ENCODE measurements around the gene POLR2A. TPM values are rescaled to one million over a fixed set of nuclear protein-coding genes. Genes with fewer than 3 reads are reported as not detected.
"Not testable (repeated sequence)": the region's sequence is repeated elsewhere in the genome, so short reads cannot be mapped to it uniquely, and the experiment has no call there.

The POLR2A gene
- total RNA-seq, 1 donor from 2014 or later, result 175 TPM

DNA sequence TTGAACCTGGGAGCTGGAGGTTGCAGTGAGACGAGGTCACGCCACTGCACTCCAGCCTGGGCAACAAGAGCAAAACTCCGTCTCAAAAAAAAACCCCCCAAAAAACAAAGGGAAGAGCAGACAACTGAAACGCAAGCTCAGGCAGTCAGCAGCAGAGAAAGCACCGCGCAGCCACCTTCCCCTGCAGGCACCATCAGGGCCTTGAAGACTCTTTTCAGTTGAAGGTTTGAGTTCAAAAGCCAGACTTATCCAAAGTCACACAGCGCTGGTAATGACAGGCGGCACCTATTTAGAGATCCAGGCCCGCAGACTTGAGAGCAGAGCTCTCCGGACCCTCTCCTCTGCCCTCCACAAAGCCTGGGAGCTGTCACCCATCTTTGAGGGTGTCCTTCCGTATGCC, 15.9 kb upstream of the POLR2A start:
- peaks cover 6% of the 10 kb centered on the region for H3K4me1 Mint-ChIP-seq (ENCODE audit: unreplicated experiment)
- TF ChIP-seq, protein P1, sequence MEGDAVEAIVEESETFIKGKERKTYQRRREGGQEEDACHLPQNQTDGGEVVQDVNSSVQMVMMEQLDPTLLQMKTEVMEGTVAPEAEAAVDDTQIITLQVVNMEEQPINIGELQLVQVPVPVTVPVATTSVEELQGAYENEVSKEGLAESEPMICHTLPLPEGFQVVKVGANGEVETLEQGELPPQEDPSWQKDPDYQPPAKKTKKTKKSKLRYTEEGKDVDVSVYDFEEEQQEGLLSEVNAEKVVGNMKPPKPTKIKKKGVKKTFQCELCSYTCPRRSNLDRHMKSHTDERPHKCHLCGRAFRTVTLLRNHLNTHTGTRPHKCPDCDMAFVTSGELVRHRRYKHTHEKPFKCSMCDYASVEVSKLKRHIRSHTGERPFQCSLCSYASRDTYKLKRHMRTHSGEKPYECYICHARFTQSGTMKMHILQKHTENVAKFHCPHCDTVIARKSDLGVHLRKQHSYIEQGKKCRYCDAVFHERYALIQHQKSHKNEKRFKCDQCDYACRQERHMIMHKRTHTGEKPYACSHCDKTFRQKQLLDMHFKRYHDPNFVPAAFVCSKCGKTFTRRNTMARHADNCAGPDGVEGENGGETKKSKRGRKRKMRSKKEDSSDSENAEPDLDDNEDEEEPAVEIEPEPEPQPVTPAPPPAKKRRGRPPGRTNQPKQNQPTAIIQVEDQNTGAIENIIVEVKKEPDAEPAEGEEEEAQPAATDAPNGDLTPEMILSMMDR (conservative IDR thresholded peaks at IDR 0.05), result no peak
- H3K36me3 Mint-ChIP-seq, result no peaks in the 10 kb centered on the region
- H3K27ac Mint-ChIP-seq, result peak overlapping the region; percentile 39
- no peak for DNase-seq (ENCODE audit: extremely low spot score, unreplicated experiment)
- no peak overlapping the region for H3K4me3 Mint-ChIP-seq
- no peaks in the 10 kb centered on the region for H3K9me3 Mint-ChIP-seq
- H3K27me3 Mint-ChIP-seq, result no peaks in the 10 kb centered on the region

DNA sequence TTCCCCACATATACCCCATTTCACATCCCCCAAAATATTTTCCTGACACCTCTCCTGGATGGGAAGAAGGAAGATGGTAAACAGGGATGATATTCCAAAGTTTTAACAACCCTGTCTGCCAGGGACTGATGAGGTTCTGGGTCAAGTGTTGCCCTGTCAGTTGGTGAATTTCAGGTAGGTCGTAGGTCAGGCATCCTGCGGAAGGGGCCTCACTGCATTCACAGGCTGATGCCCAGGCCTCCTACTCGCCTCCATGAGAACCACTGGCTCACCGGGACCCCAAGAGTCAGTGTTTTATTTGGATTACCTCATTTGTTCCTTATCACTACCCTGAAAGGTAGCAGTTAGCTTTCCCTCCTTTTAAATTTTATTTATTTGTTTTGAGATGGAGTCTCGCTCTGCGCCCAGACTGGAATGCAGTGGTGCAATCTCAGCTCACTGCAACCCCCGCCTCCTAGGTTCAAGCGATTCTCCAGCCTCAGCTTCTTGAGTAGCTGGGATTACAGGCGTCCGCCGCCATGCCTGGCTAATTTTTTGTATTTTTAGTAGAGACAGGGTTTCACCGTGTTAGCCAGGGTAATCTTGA, 15.3 kb upstream of the POLR2A start:
- H3K4me1 Mint-ChIP-seq (ENCODE audit: unreplicated experiment), result peaks cover 6% of the 10 kb centered on the region
- H3K9me3 Mint-ChIP-seq, result no peaks in the 10 kb centered on the region
- H3K4me3 Mint-ChIP-seq, result no peak overlapping the region
- H3K27me3 Mint-ChIP-seq, result no peaks in the 10 kb centered on the region
- TF ChIP-seq, protein P1 (conservative IDR thresholded peaks at IDR 0.05), result no peak
- H3K36me3 Mint-ChIP-seq, result no peaks in the 10 kb centered on the region
- DNase-seq (ENCODE audit: extremely low spot score, unreplicated experiment), result no peak
- H3K27ac Mint-ChIP-seq, result peak overlapping the region; percentile 39

DNA sequence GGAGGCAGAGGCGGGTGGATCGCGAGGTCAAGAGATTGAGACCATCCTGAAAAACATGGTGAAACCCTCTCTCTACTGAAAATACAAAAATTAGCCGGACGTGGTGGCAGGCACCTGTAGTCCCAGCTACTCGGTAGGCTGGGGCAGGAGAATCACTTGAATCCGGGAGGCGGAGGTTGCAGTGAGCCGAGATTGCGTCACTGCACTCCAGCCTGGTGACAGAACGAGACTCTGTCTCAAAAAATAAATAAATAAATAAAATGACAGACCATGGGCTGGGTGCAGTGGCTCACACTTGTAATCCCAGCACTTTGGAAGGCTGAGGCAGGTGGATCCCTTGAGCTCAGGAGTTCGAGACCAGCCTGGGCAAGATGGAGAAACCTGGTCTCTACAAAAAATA, 14.3 kb upstream of the POLR2A start:
- H3K4me1 Mint-ChIP-seq (ENCODE audit: unreplicated experiment); H3K27ac Mint-ChIP-seq; H3K27me3 Mint-ChIP-seq; H3K4me3 Mint-ChIP-seq; DNase-seq (ENCODE audit: extremely low spot score, unreplicated experiment); H3K9me3 Mint-ChIP-seq; H3K36me3 Mint-ChIP-seq: not testable (repeated sequence)

DNA sequence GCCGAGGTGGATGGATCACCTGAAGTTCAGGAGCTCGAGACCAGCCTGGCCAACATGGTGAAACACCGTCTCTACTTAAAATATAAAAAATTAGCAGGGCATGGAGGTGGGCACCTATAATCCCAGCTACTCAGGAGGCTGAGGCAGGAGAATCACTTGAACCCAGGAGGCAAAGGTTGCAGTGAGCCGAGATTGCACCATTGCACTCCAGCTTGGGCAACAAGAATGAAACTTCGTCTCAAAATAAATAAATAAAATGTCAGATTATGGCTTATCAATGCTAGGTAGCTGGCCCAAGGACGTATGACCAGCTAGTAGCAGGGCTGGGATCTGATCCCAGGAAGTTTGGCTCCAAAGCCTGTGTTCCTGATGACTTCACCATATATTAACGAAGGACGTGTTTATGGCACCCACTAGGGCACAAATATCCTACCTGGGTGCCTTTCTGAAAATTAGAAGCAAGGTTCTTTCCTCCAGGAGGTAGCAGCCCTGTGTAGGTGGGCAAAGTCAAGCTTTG, 13.7 kb upstream of the POLR2A start:
- H3K27ac Mint-ChIP-seq; H3K4me1 Mint-ChIP-seq (ENCODE audit: unreplicated experiment); DNase-seq (ENCODE audit: extremely low spot score, unreplicated experiment); H3K36me3 Mint-ChIP-seq; H3K27me3 Mint-ChIP-seq; H3K9me3 Mint-ChIP-seq; H3K4me3 Mint-ChIP-seq: not testable (repeated sequence)

DNA sequence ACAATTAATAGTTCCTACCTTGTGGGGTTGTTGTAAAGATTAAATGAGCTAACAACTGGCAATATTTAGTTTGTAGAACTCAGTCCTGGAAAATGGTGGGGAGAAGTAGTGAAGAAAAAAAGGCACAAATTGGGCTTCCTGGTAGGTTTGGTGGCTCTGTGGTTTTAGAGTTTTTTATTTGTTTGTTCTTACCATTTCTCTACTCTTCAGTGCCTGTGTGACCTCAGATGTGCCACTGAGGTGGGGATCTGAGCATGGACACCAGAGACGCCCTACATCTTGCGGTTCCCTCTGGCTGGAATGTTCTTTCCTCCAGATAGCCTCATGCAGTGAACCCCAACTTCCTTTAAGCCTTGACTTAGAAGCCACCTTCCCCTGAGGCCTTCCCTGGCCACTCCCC, 12.4 kb upstream of the POLR2A start:
- Mint-ChIP-seq H3K4me3 (no peak overlapping the region), H3K27me3 (no peaks in the 10 kb centered on the region)

DNA sequence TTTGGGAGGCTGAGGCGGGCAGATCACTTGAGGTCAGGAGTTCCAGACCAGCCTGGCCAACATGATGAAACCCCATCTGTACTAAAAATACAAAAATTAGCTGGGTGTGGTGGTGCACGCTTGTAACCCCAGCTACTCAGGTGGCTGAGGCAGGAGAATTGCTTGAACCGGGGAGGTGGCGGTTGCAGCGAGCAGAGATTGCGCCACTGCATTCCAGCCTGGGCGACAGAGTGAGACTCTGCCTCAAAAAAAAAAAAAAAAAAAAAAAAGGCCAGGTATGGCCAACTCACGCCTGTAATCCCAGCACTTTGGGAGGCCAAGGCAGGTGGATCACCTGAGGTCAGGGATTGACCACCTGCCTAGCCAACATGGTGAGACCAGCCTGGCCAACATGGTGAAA, 9.4 kb upstream of the POLR2A start:
- Mint-ChIP-seq H3K27ac (peak overlapping the region; percentile 100), H3K4me1 (ENCODE audit: unreplicated experiment) (peaks cover 36% of the 10 kb centered on the region)
- not testable (repeated sequence) for H3K4me3 Mint-ChIP-seq; DNase-seq (ENCODE audit: extremely low spot score, unreplicated experiment); H3K9me3 Mint-ChIP-seq; H3K27me3 Mint-ChIP-seq; H3K36me3 Mint-ChIP-seq

More for the DNA sequence above, 12.4 kb upstream of the POLR2A start:
- TF ChIP-seq, protein P1 (conservative IDR thresholded peaks at IDR 0.05), result no peak
- Mint-ChIP-seq H3K4me1 (ENCODE audit: unreplicated experiment) (peaks cover 15% of the 10 kb centered on the region), H3K9me3 (no peaks in the 10 kb centered on the region), H3K27ac (peak overlapping the region; percentile 77), H3K36me3 (peaks cover 8% of the 10 kb centered on the region)
- DNase-seq (ENCODE audit: extremely low spot score, unreplicated experiment), result no peak

DNA sequence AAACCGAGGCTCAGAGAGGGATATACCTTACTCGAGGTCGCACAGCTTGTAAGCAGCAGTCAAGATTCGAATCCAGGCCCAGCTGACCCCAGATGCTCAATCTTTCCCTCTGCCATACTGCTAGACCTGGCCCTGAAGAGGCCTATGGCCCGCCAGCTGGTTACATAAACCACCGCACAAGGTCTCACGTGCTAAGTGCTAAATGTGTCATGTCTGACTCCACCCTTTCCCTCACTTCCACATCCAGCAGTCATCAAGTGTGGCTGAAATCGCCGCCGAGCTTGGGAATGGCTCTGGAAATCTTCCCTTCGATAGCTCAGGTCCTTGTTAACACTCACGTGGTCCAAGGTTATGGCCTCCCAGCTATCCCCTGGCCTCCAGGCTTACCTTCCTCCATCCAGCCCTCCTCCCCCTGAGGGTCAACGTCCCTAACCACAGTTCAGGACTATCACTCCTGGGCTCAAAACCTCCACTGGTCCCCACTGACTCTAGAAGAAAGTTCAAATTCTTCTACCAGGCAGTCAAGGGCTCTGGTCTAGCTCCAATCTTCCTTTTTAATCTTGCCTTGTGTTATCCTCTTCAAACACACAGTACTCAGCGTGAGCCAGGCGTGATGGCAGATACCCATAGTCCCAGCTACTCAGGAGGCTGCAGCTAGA, 8.3 kb upstream of the POLR2A start:
- H3K27ac Mint-ChIP-seq, result peak overlapping the region; percentile 100
- no peaks in the 10 kb centered on the region for H3K9me3 Mint-ChIP-seq
- DNase-seq (ENCODE audit: extremely low spot score, unreplicated experiment), result no peak
- peak overlapping the region; percentile 88 for H3K4me3 Mint-ChIP-seq
- TF ChIP-seq, protein P1 (conservative IDR thresholded peaks at IDR 0.05), result no peak
- peaks cover 41% of the 10 kb centered on the region for H3K4me1 Mint-ChIP-seq (ENCODE audit: unreplicated experiment)
- H3K36me3 Mint-ChIP-seq, result peaks cover 8% of the 10 kb centered on the region
- H3K27me3 Mint-ChIP-seq, result no peaks in the 10 kb centered on the region
